HG03571 (cell line): ENCODE measurements around the gene TBC1D2B.

Experiments
- ATAC-seq: cut with Tn5 transposase; IDR thresholded peaks from one replicate; pipeline ENCODE4 v1.9.1; 2021; ENCODE audit not compliant: unreplicated experiment

The TBC1D2B gene

GRCh38 chr15:78037779-78038305 lies 39.7 kb downstream of the TBC1D2B start:
- no peak for ATAC-seq

- no peak for ATAC-seq
These were observed 40.2 kb downstream of the TBC1D2B start for GRCh38 chr15:78037328-78037727.

- ATAC-seq: no peak
These were observed 41.5 kb downstream of the TBC1D2B start for GRCh38 chr15:78035861-78036476.

- no peak for ATAC-seq
These were observed 42.2 kb downstream of the TBC1D2B start for GRCh38 chr15:78035321-78035751.

GRCh38 chr15:78034495-78035191 lies 42.9 kb downstream of the TBC1D2B start:
- ATAC-seq: no peak

GRCh38 chr15:78033864-78034263 lies 43.6 kb downstream of the TBC1D2B start:
- ATAC-seq: no peak

GRCh38 chr15:78032671-78033070 lies 44.8 kb downstream of the TBC1D2B start:
- ATAC-seq: no peak

GRCh38 chr15:78024883-78025282 lies 52.6 kb downstream of the TBC1D2B start:
- no peak for ATAC-seq

GRCh38 chr15:78024519-78024870 lies 53.0 kb downstream of the TBC1D2B start:
- no peak for ATAC-seq

- ATAC-seq: no peak
These were observed 53.5 kb downstream of the TBC1D2B start for GRCh38 chr15:78023865-78024518.

- ATAC-seq: no peak
These were observed 54.3 kb downstream of the TBC1D2B start for GRCh38 chr15:78023081-78023665.

- no peak for ATAC-seq
These were observed 55.8 kb downstream of the TBC1D2B start for GRCh38 chr15:78021761-78022160.

- no peak for ATAC-seq
These were observed 57.5 kb downstream of the TBC1D2B start for GRCh38 chr15:78020007-78020406.

GRCh38 chr15:78018946-78019644 lies 58.4 kb downstream of the TBC1D2B start:
- peak; percentile 47 for ATAC-seq

- ATAC-seq: no peak
These were observed 59.1 kb downstream of the TBC1D2B start for GRCh38 chr15:78018445-78018844.

- ATAC-seq: no peak
These were observed 60.7 kb downstream of the TBC1D2B start for GRCh38 chr15:78016860-78017259.

- no peak for ATAC-seq
These were observed 64.9 kb downstream of the TBC1D2B start for GRCh38 chr15:78012643-78013077.

GRCh38 chr15:78010067-78010466 lies 67.4 kb downstream of the TBC1D2B start:
- no peak for ATAC-seq

GRCh38 chr15:78007964-78008886 lies 69.3 kb downstream of the TBC1D2B start:
- no peak for ATAC-seq
